GM18870 (cell line): ENCODE results near the gene FBXW9.
"Not testable (repeated sequence)": the region's sequence is repeated elsewhere in the genome, so short reads cannot be mapped to it uniquely, and the experiment has no call there.

Experiments
- ATAC-seq: cut with Tn5 transposase; IDR thresholded peaks from one replicate; pipeline ENCODE4 v1.9.1; 2021; ENCODE audit warnings: moderate library complexity; ENCODE audit not compliant: unreplicated experiment

Gene FBXW9

GRCh38 chr19:12685831-12686230 lies 10.6 kb downstream of the FBXW9 start:
- ATAC-seq, result no peak

DNA sequence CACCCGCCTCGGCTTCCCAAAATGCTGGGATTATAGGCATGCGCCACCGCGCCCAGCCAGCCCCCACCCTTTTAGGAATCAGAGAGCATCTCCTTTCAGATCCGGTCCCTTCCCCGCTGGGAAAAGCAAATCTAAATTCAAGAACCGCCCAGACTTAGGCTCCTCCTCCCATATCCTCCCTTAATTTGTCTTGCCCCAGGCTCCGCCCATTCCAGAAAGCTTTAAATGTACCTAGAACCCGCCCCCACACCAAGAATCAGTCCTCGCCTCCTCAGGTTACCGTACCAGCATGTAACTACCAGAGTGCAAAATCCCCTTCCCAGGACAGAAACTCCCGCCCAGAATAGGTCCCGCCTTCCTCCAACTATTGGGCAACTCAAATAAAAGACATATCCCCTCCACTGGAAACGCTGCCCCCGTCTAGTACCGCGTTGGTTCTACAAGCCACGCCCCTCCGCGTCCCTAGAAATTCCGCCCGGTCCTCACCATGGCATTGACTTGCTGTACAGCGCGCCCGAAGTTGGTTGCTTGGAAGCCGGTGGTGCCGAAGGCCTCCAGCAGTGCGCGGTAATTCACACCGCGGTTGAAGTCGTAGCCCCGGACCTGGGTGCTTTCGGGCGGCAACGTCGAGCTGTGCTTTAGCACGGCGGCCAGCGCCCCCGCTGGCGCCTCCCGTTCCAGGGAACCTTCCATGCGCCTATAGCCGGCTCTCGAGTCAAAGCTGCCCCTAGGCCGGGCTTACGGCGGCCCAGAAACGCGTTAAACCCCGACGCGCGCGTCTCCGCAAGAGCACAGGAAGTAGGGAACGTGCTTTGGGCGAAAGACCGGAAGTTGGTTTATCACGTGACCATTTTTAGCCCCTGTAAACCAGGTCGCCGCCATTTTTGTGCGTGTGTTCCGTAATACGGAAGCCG lies 15.1 kb downstream of the FBXW9 start, which contains the start of gene DHPS:
DHPS (minus strand) TSS at position 807 of the 914 bp plus-strand sequence; CDS start at position 693, 114 bp downstream.
- ATAC-seq, result peak; percentile 65

DNA sequence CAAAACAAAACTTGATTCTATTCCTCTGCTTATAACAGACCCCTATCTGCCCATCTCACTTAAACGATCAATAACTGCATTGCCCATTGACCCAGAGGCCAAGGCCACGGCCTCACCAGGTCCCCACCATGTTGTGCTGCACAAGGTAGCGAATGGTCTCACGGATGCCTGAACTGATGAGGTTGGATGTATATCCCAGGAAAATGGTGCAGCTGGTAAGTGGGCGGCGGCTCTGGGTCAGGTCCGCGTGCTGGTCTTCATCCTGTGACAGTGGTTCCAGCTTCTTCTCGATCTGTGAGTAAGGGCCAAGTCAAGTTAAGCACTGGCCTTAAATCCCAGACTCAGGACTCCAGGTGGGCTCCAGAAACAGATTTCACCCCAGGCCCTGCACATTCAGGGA lies 16.4 kb downstream of the FBXW9 start:
- no peak for ATAC-seq

DNA sequence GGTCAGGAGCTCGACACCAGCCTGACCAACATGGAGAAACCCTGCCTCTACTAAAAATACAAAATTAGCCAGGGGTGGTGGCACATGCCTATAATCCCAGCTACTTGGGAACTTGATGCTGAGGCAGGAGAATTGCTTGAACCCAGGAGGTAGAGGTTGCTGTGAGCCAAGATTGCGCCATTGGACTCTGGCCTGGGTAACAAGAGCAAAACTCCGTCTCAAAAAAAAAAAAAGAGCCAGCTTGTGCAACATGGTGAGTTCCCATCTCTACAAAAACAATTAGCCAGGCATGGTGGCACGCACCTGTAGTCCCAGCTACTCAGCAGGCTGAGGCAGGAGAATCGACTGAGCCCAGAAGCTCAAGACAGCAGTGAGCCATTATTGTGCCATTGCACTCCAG lies 18.4 kb downstream of the FBXW9 start:
- ATAC-seq, result not testable (repeated sequence)

- no peak for ATAC-seq
Measured at GRCh38 chr19:12676928-12677327, 19.5 kb downstream of the FBXW9 start.

GRCh38 chr19:12676384-12676792 lies 20.0 kb downstream of the FBXW9 start:
- ATAC-seq, result no peak

- no peak for ATAC-seq
Measured at GRCh38 chr19:12675940-12676339, 20.5 kb downstream of the FBXW9 start.

GRCh38 chr19:12675399-12675798 lies 21.0 kb downstream of the FBXW9 start:
- ATAC-seq, result no peak

- no peak for ATAC-seq
Measured at GRCh38 chr19:12672744-12673143, 23.7 kb downstream of the FBXW9 start.

GRCh38 chr19:12670159-12670928 lies 26.1 kb downstream of the FBXW9 start:
- ATAC-seq, result no peak

DNA sequence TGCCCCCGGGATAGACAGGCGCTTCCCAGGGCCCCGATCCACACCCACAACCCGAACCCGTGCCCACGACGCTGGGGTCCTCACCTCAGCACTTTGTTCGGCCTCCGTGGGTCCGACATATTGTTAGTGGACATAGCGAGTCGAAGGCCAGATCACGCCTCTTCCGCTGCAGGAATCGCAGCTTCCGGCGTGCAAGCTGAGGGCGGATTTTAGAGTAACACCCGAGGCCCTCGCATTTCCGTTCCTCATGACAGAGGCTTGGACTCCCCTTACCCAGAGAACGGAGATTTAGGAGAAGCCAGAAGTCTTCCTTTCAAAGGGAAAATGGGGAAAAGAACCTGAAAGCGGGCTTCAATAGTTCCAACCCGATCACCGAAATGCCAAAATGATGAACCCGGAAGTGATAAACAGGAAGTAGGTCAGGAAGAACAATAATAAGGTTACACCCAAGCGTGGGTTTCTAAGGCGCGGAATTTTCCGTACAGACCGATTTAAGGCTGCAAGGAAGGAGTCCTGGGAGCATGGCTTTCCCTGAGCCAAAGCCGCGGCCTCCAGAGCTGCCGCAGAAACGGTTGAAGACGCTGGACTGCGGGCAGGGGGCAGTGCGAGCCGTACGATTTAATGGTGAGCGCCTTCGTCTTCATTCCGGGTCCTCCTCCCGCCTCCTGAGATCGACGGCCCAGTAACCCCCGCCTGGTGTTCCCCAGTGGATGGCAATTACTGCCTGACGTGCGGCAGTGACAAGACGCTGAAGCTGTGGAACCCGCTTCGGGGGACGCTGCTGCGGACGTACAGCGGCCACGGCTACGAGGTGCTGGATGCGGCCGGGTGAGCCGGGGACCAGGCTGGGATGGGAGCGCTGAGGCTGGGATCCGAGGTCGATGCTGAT lies 26.9 kb downstream of the FBXW9 start:
- no peak for ATAC-seq

- ATAC-seq, result no peak
Measured at GRCh38 chr19:12668932-12669269, 27.5 kb downstream of the FBXW9 start.

DNA sequence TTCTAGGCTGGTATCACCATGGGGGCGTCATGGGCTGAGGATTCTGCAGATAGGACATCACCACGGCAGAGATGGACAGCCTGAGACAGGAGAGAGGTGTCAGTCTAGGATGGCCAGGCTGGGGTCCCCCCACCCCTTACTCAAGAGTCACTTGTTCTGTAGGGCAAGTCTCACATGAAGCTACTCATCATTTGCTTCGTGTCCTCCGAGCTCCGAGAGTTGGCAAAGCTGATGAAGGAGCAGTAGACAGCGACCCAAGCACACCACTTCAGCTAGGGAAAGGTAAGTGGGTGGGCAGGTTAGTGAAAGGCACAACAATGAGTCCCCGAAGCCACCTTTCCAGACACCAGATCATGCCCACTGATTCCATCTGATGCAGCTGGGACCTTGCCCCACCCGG lies 28.1 kb downstream of the FBXW9 start:
- no peak for ATAC-seq

DNA sequence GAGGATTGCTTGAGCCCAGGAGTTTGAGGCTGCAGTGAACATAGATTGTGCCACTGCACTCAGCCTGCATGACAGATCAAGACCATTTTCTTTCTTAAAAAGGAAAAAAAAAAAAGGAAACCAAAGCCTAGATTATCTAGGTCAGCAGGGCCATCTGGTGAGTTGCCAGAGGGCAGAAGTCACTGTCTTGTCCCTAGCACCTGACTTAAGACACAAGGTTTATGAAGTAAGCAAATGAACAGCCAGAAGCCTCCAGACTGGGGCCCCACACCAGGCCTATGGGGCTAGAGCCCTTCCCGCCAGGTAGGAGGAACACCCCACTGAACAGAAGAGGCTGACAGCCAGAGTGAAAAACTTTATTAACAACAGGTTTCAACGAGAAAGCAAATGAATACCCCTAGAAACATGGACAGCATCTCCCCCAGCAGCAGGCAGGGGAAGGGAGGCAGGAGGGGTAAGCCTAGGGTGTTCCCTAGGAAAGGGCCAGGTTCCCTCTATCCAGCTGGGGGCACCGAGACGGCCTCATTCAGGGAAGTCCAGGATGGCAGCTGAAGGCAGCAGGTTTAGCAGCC lies 28.6 kb downstream of the FBXW9 start:
- ATAC-seq, result no peak

GRCh38 chr19:12666265-12667048 lies 30.0 kb downstream of the FBXW9 start, which contains the start of the genes MAN2B1 and WDR83:
Gene MAN2B1, minus strand, starts transcription at chr19:12666742. Its CDS starts 41 bp downstream, at chr19:12666701.
Gene WDR83, plus strand, starts transcription at chr19:12666807. Its CDS starts 2,984 bp downstream, at chr19:12669791.
- ATAC-seq, result no peak

DNA sequence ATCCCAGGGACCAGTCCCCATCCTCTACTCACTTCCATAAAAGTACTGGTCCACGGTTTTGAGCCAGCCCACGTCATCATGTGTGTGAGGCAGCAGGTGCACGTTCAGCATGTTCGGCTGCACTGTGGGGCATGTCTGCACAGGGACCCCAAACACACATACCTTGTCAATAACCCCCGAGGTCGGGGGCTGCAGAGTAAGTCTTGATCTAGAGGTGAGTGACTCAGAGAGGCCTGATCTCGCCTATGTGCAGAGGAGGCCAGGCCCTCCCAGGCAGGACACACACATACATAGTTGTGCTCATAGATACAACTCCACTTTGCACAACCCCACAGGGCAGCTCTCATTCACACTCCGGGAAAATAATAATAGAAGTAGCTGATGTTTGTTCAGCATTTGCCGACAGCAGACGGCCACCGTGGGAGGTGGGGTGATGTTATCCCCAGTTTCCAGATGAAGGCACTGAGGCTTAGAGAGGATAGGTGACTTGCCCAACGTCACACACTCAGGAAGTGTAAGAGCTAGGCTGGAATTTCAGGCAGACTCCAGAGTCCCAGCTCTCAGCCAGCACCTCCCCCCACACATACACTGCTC lies 30.7 kb downstream of the FBXW9 start:
- no peak for ATAC-seq

DNA sequence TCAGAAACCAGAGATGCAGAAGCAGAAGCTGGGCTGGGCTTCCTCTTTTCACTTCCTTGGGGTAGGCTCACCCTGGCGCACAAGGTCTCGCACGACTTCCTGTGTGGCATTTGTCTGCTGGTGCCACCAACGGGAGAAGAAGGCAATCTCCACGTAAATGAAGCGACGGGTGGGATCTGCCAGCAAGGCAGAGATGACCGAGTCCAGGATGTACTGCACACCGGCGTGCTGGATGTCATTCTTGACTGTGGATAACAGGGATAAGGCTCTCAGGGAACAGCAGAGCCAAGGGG lies 31.2 kb downstream of the FBXW9 start:
- ATAC-seq, result no peak

- no peak for ATAC-seq
Measured at GRCh38 chr19:12664406-12665280, 31.8 kb downstream of the FBXW9 start.

GRCh38 chr19:12660980-12661379 lies 35.5 kb downstream of the FBXW9 start:
- ATAC-seq, result no peak
